Parathyroid adenoma (tissue), 2 donors: ENCODE measurements around the gene DFFA.
A peak's percentile ranks its signal among the peaks of the same experiment; 100 is the strongest.

Source experiments
- H2AFZ ChIP-seq: fragments of 300-600 bp; sonication (generic); one replicate; pipeline ENCODE4 v1.7.0; 2017; ENCODE audit warnings: antibody characterized with exemption, mild to moderate bottlenecking
- H3K27ac ChIP-seq: fragments of 300-600 bp; sonication (generic); one replicate; pipeline ENCODE4 v1.7.0; 2017
- H3K27me3 ChIP-seq: fragments of 300-600 bp; sonication (generic); one replicate; pipeline ENCODE4 v1.7.0; 2017; ENCODE audit warnings: low read length; ENCODE audit not compliant: control insufficient read depth, insufficient read depth
- H3K36me3 ChIP-seq: fragments of 300-600 bp; sonication (generic); one replicate; pipeline ENCODE4 v1.7.0; 2017; ENCODE audit warnings: low read length; ENCODE audit not compliant: control insufficient read depth, insufficient read depth
- H3K4me1 ChIP-seq: fragments of 300-600 bp; sonication (generic); one replicate; pipeline ENCODE4 v1.7.0; 2017; ENCODE audit warnings: control low read depth
- H3K4me2 ChIP-seq: fragments of 300-600 bp; sonication (generic); one replicate; pipeline ENCODE4 v1.7.0; 2017; ENCODE audit warnings: low read length
- H3K4me3 ChIP-seq: fragments of 300-600 bp; sonication (generic); one replicate; pipeline ENCODE4 v1.7.0; 2017; ENCODE audit warnings: low read depth, low read length
- H3K79me2 ChIP-seq: fragments of 300-600 bp; sonication (generic); one replicate; pipeline ENCODE4 v1.7.0; 2017; ENCODE audit warnings: control low read depth
- H3K9ac ChIP-seq: fragments of 300-600 bp; sonication (generic); one replicate; pipeline ENCODE4 v1.7.0; 2017; ENCODE audit warnings: mild to moderate bottlenecking
- H3K9me3 ChIP-seq: fragments of 300-600 bp; sonication (generic); one replicate; pipeline ENCODE4 v1.7.0; 2017; ENCODE audit warnings: low read length; ENCODE audit not compliant: control insufficient read depth
- TF ChIP-seq, protein P1 (sequence below): fragments of 300-600 bp; sonication (generic); IDR thresholded peaks from one replicate; pipeline ENCODE4 v1.7.0; 2017; ENCODE audit warnings: antibody characterized with exemption, mild to moderate bottlenecking
- donor health status: primary hyperparathyroidism.

The DFFA gene, protein sequence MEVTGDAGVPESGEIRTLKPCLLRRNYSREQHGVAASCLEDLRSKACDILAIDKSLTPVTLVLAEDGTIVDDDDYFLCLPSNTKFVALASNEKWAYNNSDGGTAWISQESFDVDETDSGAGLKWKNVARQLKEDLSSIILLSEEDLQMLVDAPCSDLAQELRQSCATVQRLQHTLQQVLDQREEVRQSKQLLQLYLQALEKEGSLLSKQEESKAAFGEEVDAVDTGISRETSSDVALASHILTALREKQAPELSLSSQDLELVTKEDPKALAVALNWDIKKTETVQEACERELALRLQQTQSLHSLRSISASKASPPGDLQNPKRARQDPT

DNA sequence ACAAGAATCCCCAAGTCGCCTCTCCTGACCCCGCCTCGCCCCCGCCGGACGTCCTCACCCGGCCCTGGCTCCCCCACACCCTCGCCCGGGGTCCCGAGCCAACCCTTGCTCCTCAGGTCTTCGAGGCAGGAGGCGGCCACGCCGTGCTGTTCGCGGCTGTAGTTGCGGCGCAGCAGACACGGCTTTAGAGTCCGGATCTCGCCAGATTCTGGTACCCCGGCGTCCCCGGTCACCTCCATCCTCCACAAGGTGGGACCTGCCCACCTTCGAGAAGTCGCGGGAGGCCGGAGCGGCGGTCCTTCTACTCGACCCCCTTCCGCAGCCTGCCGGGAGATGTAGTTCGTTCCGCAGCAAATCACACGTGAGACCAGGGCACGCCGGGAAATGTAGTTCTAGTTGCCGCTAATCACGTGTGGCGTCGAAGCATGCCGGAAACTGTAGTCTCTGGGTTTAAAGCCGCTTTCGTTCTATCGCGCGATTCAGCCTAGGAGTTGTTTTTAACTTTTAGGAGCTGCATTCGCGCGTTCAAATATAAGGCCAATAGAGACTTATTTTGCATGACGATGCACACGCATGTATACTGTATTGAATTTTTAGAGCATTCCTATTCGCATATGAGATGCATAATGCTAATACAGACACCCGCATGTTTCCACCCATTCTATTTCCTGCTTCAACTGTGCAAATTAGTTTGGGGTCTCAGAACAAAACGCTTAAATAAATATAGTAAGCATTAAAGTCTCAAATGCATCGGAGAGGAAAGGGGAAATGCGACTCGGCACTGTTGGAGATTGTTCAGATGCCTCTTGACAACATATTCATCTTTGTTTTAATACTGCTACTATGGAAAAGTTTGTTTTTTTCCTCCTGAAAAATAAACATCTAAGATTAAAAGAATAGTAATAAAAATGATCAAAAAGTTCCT, at the start of gene DFFA:
Gene DFFA (minus strand): TSS at position 310 of the 925 bp plus-strand sequence. CDS start 71 bp downstream, at position 239.
- peak within 1 kb of the TSS; percentile 93 for H2AFZ ChIP-seq
- no peak within 1 kb of the TSS for H3K27ac ChIP-seq
- no peak within 1 kb of the TSS for H3K9ac ChIP-seq
- peak within 1 kb of the TSS; percentile 90 for H3K4me2 ChIP-seq
- peaks cover 2% of the 10 kb centered on the region for H3K79me2 ChIP-seq
- TF ChIP-seq, protein P1, sequence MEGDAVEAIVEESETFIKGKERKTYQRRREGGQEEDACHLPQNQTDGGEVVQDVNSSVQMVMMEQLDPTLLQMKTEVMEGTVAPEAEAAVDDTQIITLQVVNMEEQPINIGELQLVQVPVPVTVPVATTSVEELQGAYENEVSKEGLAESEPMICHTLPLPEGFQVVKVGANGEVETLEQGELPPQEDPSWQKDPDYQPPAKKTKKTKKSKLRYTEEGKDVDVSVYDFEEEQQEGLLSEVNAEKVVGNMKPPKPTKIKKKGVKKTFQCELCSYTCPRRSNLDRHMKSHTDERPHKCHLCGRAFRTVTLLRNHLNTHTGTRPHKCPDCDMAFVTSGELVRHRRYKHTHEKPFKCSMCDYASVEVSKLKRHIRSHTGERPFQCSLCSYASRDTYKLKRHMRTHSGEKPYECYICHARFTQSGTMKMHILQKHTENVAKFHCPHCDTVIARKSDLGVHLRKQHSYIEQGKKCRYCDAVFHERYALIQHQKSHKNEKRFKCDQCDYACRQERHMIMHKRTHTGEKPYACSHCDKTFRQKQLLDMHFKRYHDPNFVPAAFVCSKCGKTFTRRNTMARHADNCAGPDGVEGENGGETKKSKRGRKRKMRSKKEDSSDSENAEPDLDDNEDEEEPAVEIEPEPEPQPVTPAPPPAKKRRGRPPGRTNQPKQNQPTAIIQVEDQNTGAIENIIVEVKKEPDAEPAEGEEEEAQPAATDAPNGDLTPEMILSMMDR: no peak
- H3K4me3 ChIP-seq: peak within 1 kb of the TSS; percentile 94
- H3K27me3 ChIP-seq: no peaks in the 10 kb centered on the region
- no peaks in the 10 kb centered on the region for H3K4me1 ChIP-seq
- H3K36me3 ChIP-seq: no peaks in the 10 kb centered on the region
- no peaks in the 10 kb centered on the region for H3K9me3 ChIP-seq

DNA sequence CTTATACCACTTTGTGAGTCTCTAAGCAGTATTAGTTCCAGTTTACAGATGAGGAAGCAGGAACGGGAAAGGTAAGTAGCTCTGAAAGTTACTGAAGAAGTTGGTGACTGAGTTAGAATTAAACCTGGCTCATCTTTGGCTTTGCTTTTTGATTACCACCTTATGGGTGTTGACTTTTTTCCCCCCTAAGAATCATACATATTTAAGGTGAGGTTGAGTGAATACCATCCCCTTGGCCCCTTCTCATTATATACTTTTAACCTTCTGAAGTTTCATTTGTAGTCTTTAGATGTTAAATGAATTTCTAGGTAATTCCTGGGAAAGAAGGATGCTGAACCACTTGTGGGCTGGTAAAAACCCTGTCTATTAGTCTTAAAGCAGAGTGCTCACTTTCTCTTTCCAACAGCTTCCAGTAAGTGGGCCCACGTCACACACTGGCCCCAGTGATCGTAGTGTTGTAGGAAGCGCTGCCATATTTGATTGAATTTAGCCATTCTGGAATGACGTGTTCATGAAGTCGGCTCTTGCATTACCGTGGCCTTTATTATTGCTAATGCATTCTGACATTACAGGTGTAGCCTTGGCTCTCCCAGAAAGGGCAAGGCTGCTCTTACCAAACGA, 49.3 kb upstream of the DFFA start:
- Histone ChIP-seq H3K4me1 (peaks cover 7% of the 10 kb centered on the region), H3K4me2 (no peak overlapping the region), H3K27ac (no peak overlapping the region), H3K9me3 (no peaks in the 10 kb centered on the region), H3K9ac (no peak overlapping the region), H3K79me2 (peaks cover 4% of the 10 kb centered on the region), H2AFZ (no peak overlapping the region), H3K4me3 (no peak overlapping the region), H3K36me3 (no peaks in the 10 kb centered on the region), H3K27me3 (no peaks in the 10 kb centered on the region)
- TF ChIP-seq, protein P1: no peak

DNA sequence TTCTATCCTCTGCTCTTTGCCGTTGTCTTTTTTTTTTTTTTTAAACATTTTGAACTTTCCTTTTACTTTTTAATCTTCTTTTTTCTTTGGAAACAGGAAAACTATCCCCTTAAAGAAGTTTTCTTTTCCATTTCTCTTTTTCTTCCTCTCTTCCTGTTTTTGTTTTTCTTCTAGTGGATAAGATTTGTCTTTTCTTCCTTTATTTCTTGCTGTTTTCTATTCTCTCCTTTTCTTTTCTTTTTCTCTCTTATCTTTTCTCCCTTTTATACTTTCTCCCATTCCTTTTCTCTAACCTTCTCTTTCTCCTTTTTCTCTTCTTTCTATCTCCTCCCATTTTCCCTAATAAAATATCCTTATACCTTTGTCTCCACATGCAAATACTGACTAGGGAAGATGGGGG, 48.6 kb upstream of the DFFA start:
- Histone ChIP-seq H2AFZ (no peak overlapping the region), H3K4me2 (no peak overlapping the region), H3K4me3 (no peak overlapping the region), H3K27me3 (no peaks in the 10 kb centered on the region), H3K4me1 (peaks cover 10% of the 10 kb centered on the region), H3K79me2 (peaks cover 4% of the 10 kb centered on the region), H3K9me3 (no peaks in the 10 kb centered on the region), H3K9ac (no peak overlapping the region), H3K27ac (no peak overlapping the region), H3K36me3 (no peaks in the 10 kb centered on the region)
- TF ChIP-seq, protein P1: no peak

DNA sequence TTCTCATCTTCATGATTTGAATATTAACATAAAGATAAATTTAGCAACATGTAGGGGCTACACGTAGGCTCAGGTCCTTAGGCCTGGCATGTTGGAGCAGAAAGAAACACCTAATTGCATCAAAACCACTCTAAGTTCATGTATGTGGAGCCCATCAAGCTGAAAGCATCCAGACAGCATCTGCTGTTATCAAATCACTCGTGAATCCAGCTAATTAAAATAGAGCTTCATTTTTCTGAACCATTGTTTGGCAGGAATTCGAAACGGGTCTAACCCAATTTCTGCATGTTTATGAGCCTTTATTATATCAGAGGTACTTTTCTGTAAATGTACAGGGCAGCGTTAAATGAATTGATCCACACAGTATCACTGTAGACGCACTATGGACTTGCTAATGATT, 48.2 kb upstream of the DFFA start:
- H3K4me3 ChIP-seq: no peak overlapping the region
- no peak overlapping the region for H3K27ac ChIP-seq
- no peak overlapping the region for H3K4me2 ChIP-seq

More for the DNA sequence above, 48.2 kb upstream of the DFFA start:
- Histone ChIP-seq H3K9me3 (no peaks in the 10 kb centered on the region), H3K27me3 (no peaks in the 10 kb centered on the region), H3K36me3 (no peaks in the 10 kb centered on the region), H3K79me2 (peaks cover 4% of the 10 kb centered on the region), H3K9ac (no peak overlapping the region), H3K4me1 (peaks cover 10% of the 10 kb centered on the region), H2AFZ (no peak overlapping the region)
- TF ChIP-seq, protein P1: no peak
